Thoracic aorta (tissue), 2 donors: ENCODE measurements around the gene MYL5. TPM values are rescaled to one million over a fixed set of nuclear protein-coding genes. Genes with fewer than 3 reads are reported as not detected.

Experiments used
- ATAC-seq: fragments of 150-250 bp; one replicate; pipeline ENCODE4 v1.8.0; 2017; ENCODE audit warnings: low read depth; ENCODE audit not compliant: insufficient number of reproducible peaks, low FRiP score
- DNase-seq: peaks from one replicate; pipeline ENCODE4 v3.0.0-alpha.2; 2020; ENCODE audit warnings: low spot score
- H3K27ac ChIP-seq, 2 donors: fragments of 200-600 bp; sonication (generic); 1 replicate in 1 of 2; 2 replicates in 1 of 2; pipeline ENCODE4 v1.5.1; 2016; ENCODE audit warnings: mild to moderate bottlenecking in 2 of 2, moderate library complexity in 2 of 2
- H3K27me3 ChIP-seq: fragments of 200-600 bp; sonication (generic); replicated peaks from 2 replicates; pipeline ENCODE4 v1.6.0; 2016; ENCODE audit warnings: mild to moderate bottlenecking; ENCODE audit not compliant: insufficient read depth
- H3K36me3 ChIP-seq: fragments of 200-600 bp; sonication (generic); one replicate; pipeline ENCODE4 v1.5.1; 2016
- H3K4me1 ChIP-seq, 2 donors: fragments of 200-600 bp; sonication (generic); 1 replicate in 1 of 2; 2 replicates in 1 of 2; pipeline versions ENCODE4 v1.5.1 to v1.6.0; 2016; ENCODE audit warnings: low read depth in 2 of 2, mild to moderate bottlenecking in 1 of 2; ENCODE audit not compliant: control insufficient read depth in 1 of 2
- H3K4me3 ChIP-seq: fragments of 200-600 bp; sonication (generic); 2 replicates; pipeline ENCODE4 v1.5.1; 2016; ENCODE audit warnings: mild to moderate bottlenecking
- H3K9me3 ChIP-seq: fragments of 200-600 bp; sonication (generic); 2 replicates; pipeline ENCODE4 v1.5.1; 2016
- total RNA-seq, 2 donors: library from RNA; depleted of rRNA; stranded (reverse); fragments of >200 nt; gene quantifications; one replicate each; pipeline versions ENCODE4 v1.1.0 to v1.2.3, GENCODE V29; 2016
- TF ChIP-seq, protein P1 (sequence below): fragments of 200-600 bp; sonication (generic); IDR thresholded peaks from one replicate; pipeline ENCODE4 v1.5.1; 2019; ENCODE audit warnings: antibody characterized with exemption

Gene MYL5, protein sequence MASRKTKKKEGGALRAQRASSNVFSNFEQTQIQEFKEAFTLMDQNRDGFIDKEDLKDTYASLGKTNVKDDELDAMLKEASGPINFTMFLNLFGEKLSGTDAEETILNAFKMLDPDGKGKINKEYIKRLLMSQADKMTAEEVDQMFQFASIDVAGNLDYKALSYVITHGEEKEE
- 1 to 10 TPM; 3.8 to 4.9 TPM for total RNA-seq

DNA sequence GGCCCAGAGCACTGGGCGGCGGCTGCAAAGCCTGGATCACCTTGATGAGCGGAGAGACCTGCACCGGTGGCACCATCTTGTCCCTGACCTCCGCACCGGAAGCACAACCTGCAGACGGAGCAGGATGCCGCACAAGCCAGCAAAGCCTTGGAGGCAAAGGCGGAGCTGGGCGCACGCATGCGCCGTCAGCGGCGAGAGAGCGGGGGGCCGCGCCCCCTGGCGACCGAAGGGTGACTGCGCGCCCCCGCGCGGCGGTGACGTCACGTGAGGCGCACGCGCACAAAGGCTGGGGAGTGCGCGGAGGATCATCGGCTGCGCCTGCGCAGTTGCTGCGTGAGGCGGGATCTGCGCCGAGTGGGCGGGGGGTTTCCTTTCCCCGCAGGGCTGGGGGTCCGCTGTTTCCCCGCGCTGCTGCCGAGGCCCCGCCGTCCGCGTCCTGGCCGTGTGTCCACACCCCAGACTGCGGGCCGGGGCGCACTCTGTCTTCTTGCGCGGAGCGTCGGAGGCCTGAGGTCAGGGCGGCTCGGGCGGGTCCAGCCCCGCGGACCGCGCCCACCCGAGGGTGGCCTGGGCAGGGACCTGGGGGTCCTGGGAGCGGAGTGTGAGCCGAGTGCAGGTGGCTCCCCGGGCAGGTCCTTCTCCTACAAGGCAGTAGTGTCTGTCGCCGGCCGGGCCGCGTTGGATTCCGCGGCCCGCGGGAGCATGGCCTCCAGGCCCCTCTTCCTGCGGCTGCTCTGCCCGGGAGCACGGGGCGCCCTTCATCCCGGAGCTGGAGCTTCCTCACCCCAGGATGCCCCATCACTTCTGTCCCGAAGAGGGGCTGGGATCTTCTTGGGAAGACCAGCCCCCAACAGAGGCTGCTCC lies at the start of gene MYL5, which contains the start of gene ATP5ME:
TSS of gene MYL5 (plus strand) at position 371 of the 864 bp plus-strand sequence. CDS start 3,485 bp downstream, outside the sequence.
TSS of gene ATP5ME (minus strand) at position 105 of the 864 bp plus-strand sequence. CDS start at position 76, 29 bp downstream.
- H3K4me3 ChIP-seq = peak within 1 kb of the TSS; percentile 88
- ATAC-seq (peak; percentile 92), DNase-seq (peak; percentile 90)
- H3K4me1 ChIP-seq = peaks cover 13 to 17% of the 10 kb centered on the region in 2 donors
- no peaks in the 10 kb centered on the region for H3K27me3 ChIP-seq
- no peaks in the 10 kb centered on the region for H3K9me3 ChIP-seq
- peak within 1 kb of the TSS; percentile 74 to 79 for H3K27ac ChIP-seq
- H3K36me3 ChIP-seq = peaks cover 20% of the 10 kb centered on the region
- TF ChIP-seq, protein P1, sequence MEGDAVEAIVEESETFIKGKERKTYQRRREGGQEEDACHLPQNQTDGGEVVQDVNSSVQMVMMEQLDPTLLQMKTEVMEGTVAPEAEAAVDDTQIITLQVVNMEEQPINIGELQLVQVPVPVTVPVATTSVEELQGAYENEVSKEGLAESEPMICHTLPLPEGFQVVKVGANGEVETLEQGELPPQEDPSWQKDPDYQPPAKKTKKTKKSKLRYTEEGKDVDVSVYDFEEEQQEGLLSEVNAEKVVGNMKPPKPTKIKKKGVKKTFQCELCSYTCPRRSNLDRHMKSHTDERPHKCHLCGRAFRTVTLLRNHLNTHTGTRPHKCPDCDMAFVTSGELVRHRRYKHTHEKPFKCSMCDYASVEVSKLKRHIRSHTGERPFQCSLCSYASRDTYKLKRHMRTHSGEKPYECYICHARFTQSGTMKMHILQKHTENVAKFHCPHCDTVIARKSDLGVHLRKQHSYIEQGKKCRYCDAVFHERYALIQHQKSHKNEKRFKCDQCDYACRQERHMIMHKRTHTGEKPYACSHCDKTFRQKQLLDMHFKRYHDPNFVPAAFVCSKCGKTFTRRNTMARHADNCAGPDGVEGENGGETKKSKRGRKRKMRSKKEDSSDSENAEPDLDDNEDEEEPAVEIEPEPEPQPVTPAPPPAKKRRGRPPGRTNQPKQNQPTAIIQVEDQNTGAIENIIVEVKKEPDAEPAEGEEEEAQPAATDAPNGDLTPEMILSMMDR = peak; percentile 68

DNA sequence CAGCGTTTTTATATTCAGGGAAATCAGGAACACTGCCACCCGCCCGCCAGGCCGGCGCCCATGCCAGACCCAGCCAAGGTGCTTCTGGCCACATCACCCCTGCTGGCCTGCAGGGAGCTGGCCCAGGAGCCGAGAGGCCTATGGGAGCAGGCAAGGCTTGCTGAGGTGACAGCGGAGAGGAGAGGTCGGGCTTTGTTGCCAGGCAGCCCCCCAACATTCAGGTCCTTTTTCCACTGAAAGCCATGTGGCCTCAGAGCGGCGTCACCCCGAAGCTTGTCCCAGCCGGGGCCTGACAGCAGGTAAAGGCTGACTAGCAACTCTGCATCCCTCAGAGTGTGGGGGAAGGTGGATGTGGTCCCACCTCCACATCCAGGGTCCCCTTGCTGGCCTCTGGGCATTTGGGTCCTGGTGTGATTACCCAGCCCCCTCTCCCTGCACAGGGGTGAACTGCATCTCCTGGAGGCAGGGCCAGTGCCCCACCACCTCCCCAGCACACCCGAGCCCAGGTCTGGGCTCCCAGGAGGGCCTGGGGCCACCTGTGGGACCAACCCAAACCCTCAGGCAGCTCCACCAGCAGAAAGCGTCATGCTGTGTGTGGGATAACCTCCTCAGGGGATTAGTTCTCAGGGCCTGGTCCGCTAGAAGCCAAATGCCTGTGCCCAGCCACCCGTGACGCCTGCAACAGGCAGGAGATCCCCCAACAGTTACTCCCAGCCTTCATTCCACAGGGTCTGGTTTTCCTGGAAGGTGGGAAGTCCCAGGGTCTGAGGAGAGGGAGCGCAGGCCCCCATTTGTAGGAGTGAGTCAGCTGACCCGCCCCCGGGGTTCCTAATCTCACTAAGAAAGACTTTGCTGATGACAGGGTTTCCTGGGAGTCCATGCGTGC lies 49.4 kb upstream of the MYL5 start, which contains the start of gene PDE6B:
TSS of gene PDE6B (plus strand) at position 869 of the 886 bp plus-strand sequence. CDS start 54 bp downstream, outside the sequence.
- Histone ChIP-seq H3K4me3 (no peak within 1 kb of the TSS), H3K36me3 (no peaks in the 10 kb centered on the region), H3K27me3 (no peaks in the 10 kb centered on the region), H3K9me3 (no peaks in the 10 kb centered on the region), H3K27ac (no peak within 1 kb of the TSS), H3K4me1 (no peaks in the 10 kb centered on the region)
- TF ChIP-seq, protein P1 = no peak
- DNase-seq (no peak), ATAC-seq (no peak)

DNA sequence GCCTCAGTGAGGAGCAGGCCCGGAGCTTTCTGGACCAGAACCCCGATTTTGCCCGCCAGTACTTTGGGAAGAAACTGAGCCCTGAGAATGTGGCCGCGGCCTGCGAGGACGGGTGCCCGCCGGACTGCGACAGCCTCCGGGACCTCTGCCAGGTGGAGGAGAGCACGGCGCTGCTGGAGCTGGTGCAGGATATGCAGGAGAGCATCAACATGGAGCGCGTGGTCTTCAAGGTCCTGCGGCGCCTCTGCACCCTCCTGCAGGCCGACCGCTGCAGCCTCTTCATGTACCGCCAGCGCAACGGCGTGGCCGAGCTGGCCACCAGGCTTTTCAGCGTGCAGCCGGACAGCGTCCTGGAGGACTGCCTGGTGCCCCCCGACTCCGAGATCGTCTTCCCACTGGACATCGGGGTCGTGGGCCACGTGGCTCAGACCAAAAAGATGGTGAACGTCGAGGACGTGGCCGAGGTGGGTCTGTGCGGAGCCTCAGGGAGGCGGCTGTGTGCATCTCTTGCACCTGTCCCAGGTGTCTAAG lies 48.6 kb upstream of the MYL5 start:
- TF ChIP-seq, protein P1 = no peak
- no peak for DNase-seq

DNA sequence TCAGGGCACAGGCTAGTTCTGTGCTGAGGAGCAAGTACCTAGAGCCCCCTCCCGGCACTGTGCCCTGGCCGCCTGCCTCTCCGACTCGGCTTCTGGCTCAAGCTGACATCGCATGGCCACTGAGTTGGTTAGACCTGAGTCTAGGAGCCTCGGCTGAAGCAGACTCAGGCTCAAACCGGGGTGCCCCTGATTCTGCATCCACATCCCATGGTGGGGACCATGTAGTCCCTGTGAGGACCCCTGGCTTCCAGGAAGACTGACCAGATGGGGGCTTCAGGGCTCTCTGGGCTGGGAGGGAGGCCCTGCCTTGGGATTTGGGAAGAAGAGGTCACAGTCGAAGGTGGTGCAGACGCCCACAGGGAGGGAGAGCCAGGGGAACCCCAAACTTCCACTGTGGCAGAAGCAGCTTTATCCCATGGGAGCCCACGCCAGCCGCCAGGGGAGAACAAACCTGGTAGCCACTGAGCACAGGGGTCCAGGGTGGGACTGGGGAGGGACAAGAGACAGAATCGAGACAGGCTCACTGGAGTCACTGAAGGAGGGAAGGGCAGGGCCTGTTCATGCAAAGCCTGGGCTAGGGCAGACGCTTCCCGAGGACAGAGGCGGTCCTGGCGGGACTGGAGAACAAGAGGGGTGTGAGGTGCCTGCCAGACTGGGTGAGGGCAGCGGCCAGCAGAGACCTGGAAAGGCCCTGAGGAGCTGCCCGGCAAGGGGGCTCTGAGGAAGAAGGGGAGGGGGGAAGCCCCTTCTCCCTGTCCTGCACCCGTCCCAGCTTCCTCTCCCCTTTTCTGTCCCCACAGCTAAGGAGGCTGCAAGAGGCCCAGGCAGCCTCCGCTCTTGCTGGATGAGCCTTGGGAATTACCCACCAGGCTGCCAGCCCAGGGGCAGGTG lies 47.9 kb upstream of the MYL5 start:
- Histone ChIP-seq H3K36me3 (no peaks in the 10 kb centered on the region), H3K4me1 (no peaks in the 10 kb centered on the region), H3K9me3 (no peaks in the 10 kb centered on the region), H3K27me3 (no peaks in the 10 kb centered on the region), H3K27ac (no peak overlapping the region), H3K4me3 (no peak overlapping the region)
- ATAC-seq (no peak), DNase-seq (no peak)
- TF ChIP-seq, protein P1 = no peak

More for the DNA sequence above, 48.6 kb upstream of the MYL5 start:
- Histone ChIP-seq H3K4me1 (no peaks in the 10 kb centered on the region), H3K9me3 (no peaks in the 10 kb centered on the region), H3K27ac (no peak overlapping the region), H3K27me3 (no peaks in the 10 kb centered on the region), H3K36me3 (no peaks in the 10 kb centered on the region), H3K4me3 (no peak overlapping the region)
- ATAC-seq = no peak
